Skeletal muscle satellite cell (primary cell): ENCODE measurements around the gene MUTYH.
"Not testable (repeated sequence)": the region's sequence is repeated elsewhere in the genome, so short reads cannot be mapped to it uniquely, and the experiment has no call there.

Source experiments
- H3K27me3 ChIP-seq: 2 replicates; pipeline ENCODE4 v1.7.0; 2013; ENCODE audit warnings: low read length; ENCODE audit not compliant: control insufficient read depth, insufficient read depth
- H3K36me3 ChIP-seq: 2 replicates; pipeline ENCODE4 v1.7.0; 2013; ENCODE audit warnings: mild to moderate bottlenecking, control low read depth, low read length; ENCODE audit not compliant: insufficient read depth
- H3K4me1 ChIP-seq: 2 replicates; pipeline ENCODE4 v1.7.0; 2013; ENCODE audit warnings: low read length; ENCODE audit not compliant: control insufficient read depth, insufficient read depth
- H3K4me2 ChIP-seq: 2 replicates; pipeline ENCODE4 v1.7.0; 2013; ENCODE audit warnings: mild to moderate bottlenecking, low read length
- H3K4me3 ChIP-seq: 2 replicates; pipeline ENCODE4 v1.7.0; 2013; ENCODE audit warnings: low read length
- H3K9ac ChIP-seq: 2 replicates; pipeline ENCODE4 v1.7.0; 2013; ENCODE audit warnings: mild to moderate bottlenecking, low read depth, low read length, moderate library complexity
- H3K9me3 ChIP-seq: replicated peaks from 2 replicates; pipeline ENCODE4 v1.7.0; 2013; ENCODE audit warnings: mild to moderate bottlenecking, control low read depth, low read length

Gene MUTYH

DNA sequence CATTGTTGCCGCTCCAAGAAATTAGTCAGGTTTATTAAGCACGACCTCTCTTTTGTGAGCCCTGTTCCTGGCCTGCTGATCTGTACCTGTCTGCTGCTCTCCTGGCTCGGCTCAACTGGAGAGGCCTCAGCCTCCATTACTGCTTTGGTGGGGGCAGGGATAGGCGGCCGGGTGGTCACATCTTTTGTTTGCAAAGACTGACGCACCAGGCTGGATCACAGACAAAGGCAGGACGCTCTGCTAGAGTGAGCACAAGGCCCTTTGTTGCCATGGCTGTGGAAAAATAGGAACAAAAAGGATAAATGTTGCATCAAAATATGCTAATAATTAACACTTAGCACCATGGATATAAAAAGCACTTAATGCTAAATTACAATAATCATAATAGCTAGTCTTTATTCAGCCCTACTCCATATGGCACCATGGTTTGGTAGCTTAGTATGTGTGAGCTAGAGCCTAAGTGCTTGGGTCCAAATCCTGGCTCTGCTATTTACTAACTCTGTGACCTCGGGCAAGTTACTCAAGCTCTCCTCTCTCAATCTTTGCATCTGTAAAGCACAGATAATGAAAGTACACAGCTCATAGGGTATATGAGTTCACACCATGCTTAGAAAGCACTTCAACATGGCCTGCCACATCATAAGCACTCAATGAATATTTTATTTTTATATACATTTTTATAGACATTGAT, 42.4 kb downstream of the MUTYH start:
- no peaks in the 10 kb centered on the region for H3K27me3 ChIP-seq
- no peaks in the 10 kb centered on the region for H3K4me1 ChIP-seq
- H3K36me3 ChIP-seq: no peaks in the 10 kb centered on the region
- no peak overlapping the region for H3K4me3 ChIP-seq
- H3K4me2 ChIP-seq: no peak overlapping the region
- H3K9ac ChIP-seq: no peak overlapping the region
- no peaks in the 10 kb centered on the region for H3K9me3 ChIP-seq

DNA sequence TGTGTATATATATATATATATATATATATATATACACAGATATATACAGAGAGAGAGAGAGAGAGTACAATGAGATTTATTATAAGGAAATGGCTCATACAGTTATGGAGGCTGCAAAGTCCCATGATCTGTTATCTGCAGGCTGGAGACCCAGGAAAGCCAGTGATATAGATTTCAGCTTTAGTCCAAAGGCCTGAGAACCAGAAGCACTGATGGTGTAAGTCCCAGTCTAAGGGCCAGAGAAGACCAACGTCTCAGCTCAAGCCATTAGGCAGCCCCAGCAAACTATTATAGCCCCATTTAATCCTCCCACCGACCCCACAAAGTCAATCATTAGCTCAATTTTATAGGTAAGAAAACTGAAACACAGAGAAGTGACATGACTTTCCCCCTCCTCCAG, 48.5 kb downstream of the MUTYH start:
- H3K27me3 ChIP-seq: no peaks in the 10 kb centered on the region
- no peaks in the 10 kb centered on the region for H3K4me1 ChIP-seq
- H3K36me3 ChIP-seq: no peaks in the 10 kb centered on the region
- no peak overlapping the region for H3K4me3 ChIP-seq
- H3K9ac ChIP-seq: no peak overlapping the region
- H3K9me3 ChIP-seq: no peaks in the 10 kb centered on the region
- no peak overlapping the region for H3K4me2 ChIP-seq

DNA sequence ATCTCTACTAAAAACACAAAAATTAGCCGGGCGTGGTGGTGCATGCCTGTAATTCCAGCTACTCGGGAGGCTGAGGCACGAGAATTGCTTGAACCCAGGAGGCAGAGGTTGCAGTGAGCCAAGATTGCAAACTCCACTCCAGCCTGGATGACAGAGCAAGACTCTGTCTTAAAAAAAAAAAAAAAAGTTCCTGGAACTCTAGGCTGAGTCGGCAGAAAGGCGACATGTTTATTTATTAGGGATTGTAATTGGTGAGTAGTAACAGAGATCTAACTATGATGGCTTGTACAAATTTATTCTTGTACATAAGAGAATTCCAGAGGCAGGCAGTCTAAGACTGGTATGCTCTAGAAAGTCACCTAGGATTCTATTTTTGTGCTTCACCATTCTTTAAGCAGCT, 49.2 kb downstream of the MUTYH start:
- H3K4me2 ChIP-seq, H3K4me3 ChIP-seq, H3K36me3 ChIP-seq, H3K4me1 ChIP-seq, H3K9me3 ChIP-seq, H3K9ac ChIP-seq, H3K27me3 ChIP-seq: not testable (repeated sequence)

DNA sequence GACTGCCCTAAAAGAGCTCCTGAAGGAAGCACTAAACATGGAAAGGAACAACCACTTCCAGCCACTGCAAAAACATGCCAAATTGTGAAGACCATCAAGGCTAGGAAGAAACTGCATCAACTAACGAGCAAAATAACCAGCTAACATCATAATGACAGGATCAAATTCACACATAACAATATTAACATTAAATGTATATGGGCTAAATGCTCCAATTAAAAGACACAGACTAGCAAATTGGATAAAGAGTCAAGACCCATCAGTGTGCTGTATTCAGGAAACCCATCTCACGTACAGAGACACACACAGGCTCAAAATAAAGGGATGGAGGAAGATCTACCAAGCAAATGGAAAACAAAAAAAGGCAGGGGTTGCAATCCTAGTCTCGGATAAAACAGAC, 53.7 kb downstream of the MUTYH start:
- H3K9me3 ChIP-seq, H3K4me3 ChIP-seq, H3K4me2 ChIP-seq, H3K9ac ChIP-seq, H3K36me3 ChIP-seq, H3K4me1 ChIP-seq, H3K27me3 ChIP-seq: not testable (repeated sequence)

DNA sequence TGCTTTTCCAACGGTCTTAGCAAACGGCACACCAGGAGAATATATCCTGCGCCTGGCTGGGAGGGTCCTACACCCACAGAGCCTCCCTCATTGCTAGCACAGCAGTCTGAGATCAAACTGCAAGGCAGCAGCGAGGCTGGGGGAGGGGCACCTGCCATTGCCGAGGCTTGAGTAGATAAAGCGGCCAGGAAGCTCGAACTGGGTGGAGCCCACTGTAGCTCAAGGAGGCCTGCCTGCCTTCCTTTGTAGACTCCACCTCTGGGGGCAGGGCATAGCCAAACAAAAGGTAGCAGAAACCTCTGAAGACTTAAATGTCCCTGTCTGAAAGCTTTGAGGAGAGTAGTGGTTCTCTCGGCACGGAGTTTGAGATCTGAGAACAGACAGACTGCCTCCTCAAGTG, 55.4 kb downstream of the MUTYH start:
- H3K4me2 ChIP-seq, H3K27me3 ChIP-seq, H3K4me1 ChIP-seq, H3K9me3 ChIP-seq, H3K4me3 ChIP-seq, H3K36me3 ChIP-seq, H3K9ac ChIP-seq: not testable (repeated sequence)

DNA sequence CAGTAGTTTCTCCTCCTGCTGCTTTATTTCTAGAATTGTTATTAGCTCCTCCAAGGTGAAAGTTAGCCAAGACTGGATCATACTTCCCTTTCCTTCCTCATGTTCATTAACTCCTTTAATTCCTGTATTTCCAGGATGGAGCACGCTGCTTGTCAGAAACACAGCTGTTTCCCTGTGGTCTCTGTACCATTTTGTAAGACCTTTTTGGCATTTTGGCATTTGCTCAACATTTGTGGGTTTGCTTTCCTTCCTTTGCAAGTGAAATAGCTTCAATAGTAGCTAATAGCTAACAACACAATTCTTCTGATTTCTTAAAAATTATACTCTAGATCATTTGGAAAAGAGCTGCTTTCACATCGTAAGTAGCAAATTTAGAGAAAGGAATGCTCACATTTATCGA, 57.9 kb downstream of the MUTYH start:
- Histone ChIP-seq H3K4me1 (no peaks in the 10 kb centered on the region), H3K9ac (no peak overlapping the region), H3K27me3 (no peaks in the 10 kb centered on the region), H3K36me3 (no peaks in the 10 kb centered on the region), H3K9me3 (no peaks in the 10 kb centered on the region), H3K4me2 (no peak overlapping the region), H3K4me3 (no peak overlapping the region)
